Neural cell (in vitro differentiated cells): ENCODE data around the gene SPECC1L. TPM values are rescaled to one million over a fixed set of nuclear protein-coding genes. Genes with fewer than 3 reads are reported as not detected.

Experiments used
- H2AFZ ChIP-seq: fragments of 200-600, 300-800 bp; sonication (generic), shearing (Covaris generic); 2 replicates; pipeline ENCODE4 v1.6.0; 2014; ENCODE audit warnings: low read depth, mild to moderate bottlenecking, antibody characterized with exemption, low read length, moderate library complexity
- H3F3A ChIP-seq: fragments of 200-600 bp; shearing (Covaris generic); 2 replicates; pipeline ENCODE4 v1.6.1; 2016; ENCODE audit warnings: mild to moderate bottlenecking, moderate library complexity, mixed read lengths, antibody characterized with exemption, low read length; ENCODE audit not compliant: insufficient read depth, poor library complexity, severe bottlenecking
- H3K27ac ChIP-seq: fragments of 200-600, 300-800 bp; sonication (generic), shearing (Covaris generic); 2 replicates; pipeline ENCODE4 v1.5.1; 2014; ENCODE audit warnings: mild to moderate bottlenecking, low read length, moderate library complexity
- H3K27me3 ChIP-seq: fragments of 300-800, 200-600 bp; sonication (generic), shearing (Covaris generic); 2 replicates; pipeline ENCODE4 v1.6.0; 2014; ENCODE audit warnings: mild to moderate bottlenecking, low read depth, low read length, moderate library complexity; ENCODE audit not compliant: insufficient read depth
- H3K36me3 ChIP-seq: fragments of 300-800, 200-600 bp; sonication (generic), shearing (Covaris generic); 2 replicates; pipeline ENCODE4 v1.5.1; 2014; ENCODE audit warnings: mild to moderate bottlenecking, antibody characterized with exemption, low read length, moderate library complexity; ENCODE audit not compliant: insufficient read depth
- H3K4me2 ChIP-seq: fragments of 300-800, 200-600 bp; sonication (generic), shearing (Covaris generic); 2 replicates; pipeline ENCODE4 v1.6.0; 2014; ENCODE audit warnings: mild to moderate bottlenecking, low read length
- H3K4me3 ChIP-seq: fragments of 300-800, 200-600 bp; sonication (generic), shearing (Covaris generic); 2 replicates; pipeline ENCODE4 v1.5.1; 2014; ENCODE audit warnings: mild to moderate bottlenecking, low read length, moderate library complexity
- H3K79me2 ChIP-seq: fragments of 200-600 bp; shearing (Covaris generic); replicated peaks from 2 replicates; pipeline ENCODE4 v1.6.0; 2014; ENCODE audit warnings: mild to moderate bottlenecking, low read length, moderate library complexity; ENCODE audit not compliant: insufficient read depth
- H3K9ac ChIP-seq: fragments of 300-800, 200-600 bp; sonication (generic), shearing (Covaris generic); 2 replicates; pipeline ENCODE4 v1.6.1; 2016; ENCODE audit warnings: mild to moderate bottlenecking, low read length, mixed read lengths
- H3K9me2 ChIP-seq: fragments of 200-600 bp; shearing (Covaris generic); 2 replicates; pipeline ENCODE4 v1.6.1; 2016; ENCODE audit warnings: mild to moderate bottlenecking, low read length, mixed read lengths; ENCODE audit not compliant: insufficient read depth
- H3K9me3 ChIP-seq: fragments of 200-600, 300-800 bp; sonication (generic), shearing (Covaris generic); 2 replicates; pipeline ENCODE4 v1.6.1; 2016; ENCODE audit warnings: mild to moderate bottlenecking, mixed run types, low read length, moderate library complexity, mixed read lengths
- H4K20me1 ChIP-seq: fragments of 200-600 bp; shearing (Covaris generic); 2 replicates; pipeline ENCODE4 v1.6.1; 2016; ENCODE audit warnings: mild to moderate bottlenecking, mixed run types; ENCODE audit not compliant: insufficient read depth
- CTCF ChIP-seq: fragments of 450-650 bp; IDR thresholded peaks from 2 replicates; pipeline ENCODE4 v1.5.1; 2014; ENCODE audit warnings: antibody characterized with exemption, mild to moderate bottlenecking, moderate library complexity; ENCODE audit not compliant: poor library complexity, severe bottlenecking
- EP300 ChIP-seq: fragments of 450-650 bp; conservative IDR thresholded peaks from 2 replicates; pipeline ENCODE4 v1.6.1; 2014; ENCODE audit warnings: antibody characterized with exemption, mild to moderate bottlenecking, moderate library complexity; ENCODE audit not compliant: poor library complexity, severe bottlenecking
- EZH2 ChIP-seq: fragments of 200-600, 300-800 bp; shearing (Covaris generic), sonication (generic); IDR thresholded peaks from 2 replicates; pipeline ENCODE4 v1.6.1; 2014; ENCODE audit warnings: antibody characterized with exemption, low read length, borderline replicate concordance, mild to moderate bottlenecking; ENCODE audit not compliant: insufficient read depth, poor library complexity, severe bottlenecking
- MXI1 ChIP-seq: fragments of 450-650 bp; conservative IDR thresholded peaks from 2 replicates; pipeline ENCODE4 v1.6.1; 2014; ENCODE audit warnings: antibody characterized with exemption, mild to moderate bottlenecking; ENCODE audit not compliant: poor library complexity, severe bottlenecking
- POLR2AphosphoS5 ChIP-seq: IDR thresholded peaks from 2 replicates; pipeline ENCODE4 v1.6.1; 2012
- RAD21 ChIP-seq: fragments of 450-650 bp; conservative IDR thresholded peaks from 2 replicates; pipeline ENCODE4 v1.6.1; 2014; ENCODE audit warnings: antibody characterized with exemption, mild to moderate bottlenecking, moderate library complexity
- REST ChIP-seq: IDR thresholded peaks from 2 replicates; pipeline ENCODE4 v1.6.1; 2012; ENCODE audit warnings: borderline replicate concordance
- SMC3 ChIP-seq: fragments of 450-650 bp; conservative IDR thresholded peaks from 2 replicates; pipeline ENCODE4 v1.6.1; 2014; ENCODE audit warnings: antibody characterized with exemption, mild to moderate bottlenecking, moderate library complexity; ENCODE audit not compliant: poor library complexity
- TAF1 ChIP-seq: IDR thresholded peaks from 2 replicates; pipeline ENCODE4 v1.6.1; 2012; ENCODE audit warnings: low read depth
- polyA plus RNA-seq: library from polyadenylated mRNA; depleted of rRNA; stranded (reverse); fragments of >200 nt; gene quantifications from 2 replicates; pipeline ENCODE4 v1.2.3, GENCODE V29; 2014

Gene SPECC1L
- polyA plus RNA-seq, 1 donor from 2014 or later, result 27.1 TPM

GRCh38 chr22:24325105-24325757 lies 54.6 kb downstream of the SPECC1L start:
- no peak overlapping the region for H3K4me2 ChIP-seq
- peaks cover 10% of the 10 kb centered on the region for H3K36me3 ChIP-seq
- no peak overlapping the region for H3K27ac ChIP-seq

DNA sequence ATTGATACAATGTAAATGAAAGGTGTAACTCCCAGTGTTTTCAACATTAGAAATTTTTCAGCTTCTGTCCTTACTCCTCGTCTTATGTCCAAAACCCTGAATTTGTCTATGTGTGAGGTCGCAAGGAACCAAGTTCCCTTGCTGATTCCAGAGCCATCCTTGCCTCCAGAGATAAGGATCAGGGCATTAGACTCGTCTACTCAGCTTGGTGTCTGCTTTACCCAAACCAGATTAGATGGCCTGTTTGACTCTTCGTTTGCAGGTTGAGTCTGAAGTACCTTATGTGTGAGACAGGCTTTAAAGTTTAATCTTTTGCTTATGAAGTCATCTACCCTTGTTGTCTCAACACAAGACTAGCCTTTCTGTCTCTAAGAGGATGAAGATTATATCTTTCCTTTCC lies 55.6 kb downstream of the SPECC1L start:
- Histone ChIP-seq H3K9me3 (no peaks in the 10 kb centered on the region), H3K27ac (no peak overlapping the region), H3K9me2 (no peaks in the 10 kb centered on the region), H3K4me2 (no peak overlapping the region), H3K36me3 (peaks cover 14% of the 10 kb centered on the region), H4K20me1 (no peaks in the 10 kb centered on the region), H3K9ac (no peak overlapping the region), H3K4me3 (no peak overlapping the region), H3F3A (no peaks in the 10 kb centered on the region), H3K79me2 (peaks cover 3% of the 10 kb centered on the region), H2AFZ (no peak overlapping the region), H3K27me3 (no peaks in the 10 kb centered on the region)
- TF ChIP-seq RAD21, result no peak
- TF ChIP-seq EP300, result no peak

More at GRCh38 chr22:24325105-24325757, 54.6 kb downstream of the SPECC1L start:
- Histone ChIP-seq H3F3A (no peaks in the 10 kb centered on the region), H3K9ac (no peak overlapping the region), H4K20me1 (no peaks in the 10 kb centered on the region), H2AFZ (no peak overlapping the region), H3K4me3 (no peak overlapping the region), H3K27me3 (no peaks in the 10 kb centered on the region), H3K9me2 (no peaks in the 10 kb centered on the region), H3K9me3 (no peaks in the 10 kb centered on the region), H3K79me2 (peaks cover 3% of the 10 kb centered on the region)
- TF ChIP-seq EP300, result no peak
- peak; percentile 70 for TF ChIP-seq SMC3
- no peak for TF ChIP-seq EZH2
- peak; percentile 68 for TF ChIP-seq CTCF
- peak; percentile 67 for TF ChIP-seq RAD21
- no peak for TF ChIP-seq MXI1
- TF ChIP-seq REST, result no peak
- TF ChIP-seq POLR2AphosphoS5, result no peak
- no peak for TF ChIP-seq TAF1
